H1 (cell line): Measurements from ENCODE around the gene LAMC1.

Source experiments
- CHD2 ChIP-seq: IDR thresholded peaks from 2 replicates; pipeline ENCODE4 v1.6.1; 2012; ENCODE audit warnings: low read length, improper control_type of control experiment
- CREB1 ChIP-seq: IDR thresholded peaks from 2 replicates; pipeline ENCODE4 v1.6.1; 2012; ENCODE audit warnings: inconsistent platforms
- EGR1 ChIP-seq: IDR thresholded peaks from 2 replicates; pipeline ENCODE4 v1.6.1; 2011; ENCODE audit warnings: low read depth, low read length, borderline replicate concordance
- EZH2 ChIP-seq: fragments of 200-600 bp; sonication (generic); IDR thresholded peaks from 2 replicates; pipeline ENCODE4 v1.7.1; 2012; ENCODE audit warnings: low read depth, mild to moderate bottlenecking, moderate library complexity, low read length, inconsistent platforms; ENCODE audit not compliant: severe bottlenecking
- POLR2A ChIP-seq, 2 experiments: IDR thresholded peaks; 1 replicate in 1 of 2; 2 replicates in 1 of 2; pipeline ENCODE4 v1.6.1; 2011; ENCODE audit warnings: low read depth in 2 of 2, low read length in 2 of 2, mild to moderate bottlenecking in 2 of 2; ENCODE audit errors: control extremely low read depth in 1 of 2
- POLR2AphosphoS5 ChIP-seq: IDR thresholded peaks from 2 replicates; pipeline ENCODE4 v1.6.1; 2011; ENCODE audit warnings: low read depth, low read length
- RFX5 ChIP-seq: IDR thresholded peaks from 2 replicates; pipeline ENCODE4 v1.6.1; 2011; ENCODE audit warnings: low read depth, low read length, improper control_type of control experiment, borderline replicate concordance
- SP1 ChIP-seq: IDR thresholded peaks from 2 replicates; pipeline ENCODE4 v1.6.1; 2011; ENCODE audit warnings: low read depth, low read length
- TF ChIP-seq, protein P1 (sequence below), 3 experiments: IDR thresholded peaks; 1 replicate in 2 of 3; 2 replicates in 1 of 3; pipeline versions ENCODE4 v1.5.1 to v1.6.1; 2011; ENCODE audit warnings: low read length in 3 of 3, mild to moderate bottlenecking in 3 of 3, inconsistent platforms in 2 of 3, low read depth in 1 of 3, moderate library complexity in 1 of 3; ENCODE audit not compliant: insufficient read depth in 1 of 3; ENCODE audit errors: control extremely low read depth in 1 of 3

DNA sequence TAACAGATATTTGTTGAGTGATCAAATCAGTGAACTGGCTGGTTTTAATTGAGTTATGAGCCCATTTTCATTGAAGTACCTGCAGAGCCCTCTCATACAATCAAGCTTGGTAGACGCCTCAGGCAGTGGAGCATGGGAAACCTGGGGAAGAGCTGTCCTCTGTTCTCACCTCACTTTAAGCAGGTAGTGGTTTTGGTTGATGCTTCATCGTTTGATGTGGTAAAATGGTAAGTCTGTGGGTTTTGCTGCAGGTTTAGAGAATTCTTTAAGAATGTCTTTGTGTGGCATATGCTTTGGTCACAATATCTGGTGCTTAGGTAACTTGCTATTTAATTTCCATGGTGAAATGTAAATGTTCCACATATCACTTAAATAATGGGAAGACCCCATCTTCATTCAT, 10.0 kb downstream of the LAMC1 start:
- TF ChIP-seq EGR1 (no peak), POLR2A (IDR thresholded peaks at IDR 0.05; ENCODE audit: control extremely low read depth in 1 of 2, low read depth in 2 of 2, low read length in 2 of 2) (no peak), EZH2 (no peak), SP1 (no peak), CREB1 (no peak), POLR2AphosphoS5 (no peak), CHD2 (no peak), RFX5 (no peak)
- TF ChIP-seq, protein P1, sequence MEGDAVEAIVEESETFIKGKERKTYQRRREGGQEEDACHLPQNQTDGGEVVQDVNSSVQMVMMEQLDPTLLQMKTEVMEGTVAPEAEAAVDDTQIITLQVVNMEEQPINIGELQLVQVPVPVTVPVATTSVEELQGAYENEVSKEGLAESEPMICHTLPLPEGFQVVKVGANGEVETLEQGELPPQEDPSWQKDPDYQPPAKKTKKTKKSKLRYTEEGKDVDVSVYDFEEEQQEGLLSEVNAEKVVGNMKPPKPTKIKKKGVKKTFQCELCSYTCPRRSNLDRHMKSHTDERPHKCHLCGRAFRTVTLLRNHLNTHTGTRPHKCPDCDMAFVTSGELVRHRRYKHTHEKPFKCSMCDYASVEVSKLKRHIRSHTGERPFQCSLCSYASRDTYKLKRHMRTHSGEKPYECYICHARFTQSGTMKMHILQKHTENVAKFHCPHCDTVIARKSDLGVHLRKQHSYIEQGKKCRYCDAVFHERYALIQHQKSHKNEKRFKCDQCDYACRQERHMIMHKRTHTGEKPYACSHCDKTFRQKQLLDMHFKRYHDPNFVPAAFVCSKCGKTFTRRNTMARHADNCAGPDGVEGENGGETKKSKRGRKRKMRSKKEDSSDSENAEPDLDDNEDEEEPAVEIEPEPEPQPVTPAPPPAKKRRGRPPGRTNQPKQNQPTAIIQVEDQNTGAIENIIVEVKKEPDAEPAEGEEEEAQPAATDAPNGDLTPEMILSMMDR (IDR thresholded peaks at IDR 0.05; ENCODE audit: control extremely low read depth in 1 of 3, insufficient read depth in 1 of 3, low read depth in 1 of 3, low read length in 3 of 3), result no peak
